HEK293 (cell line): ENCODE measurements around the gene JAM2.

Source experiments
- CTCF ChIP-seq: fragments of 450-650 bp; formaldehyde crosslinking; IDR thresholded peaks from 2 replicates; pipeline ENCODE4 v1.5.1; 2016; ENCODE audit warnings: missing biosample characterization, missing genetic modification characterization
- ELK4 ChIP-seq: IDR thresholded peaks from 2 replicates; pipeline ENCODE4 v1.6.1; 2011; ENCODE audit warnings: mild to moderate bottlenecking, low read depth, low read length, borderline replicate concordance
- KLF17 ChIP-seq: fragments of 450-650 bp; formaldehyde crosslinking; IDR thresholded peaks from 2 replicates; pipeline ENCODE4 v1.5.1; 2016; ENCODE audit warnings: missing biosample characterization, missing genetic modification characterization
- PATZ1 ChIP-seq: fragments of 450-650 bp; formaldehyde crosslinking; IDR thresholded peaks from 2 replicates; pipeline ENCODE4 v1.5.1; 2016; ENCODE audit warnings: missing biosample characterization, missing genetic modification characterization
- PRDM10 ChIP-seq: fragments of 450-650 bp; formaldehyde crosslinking; IDR thresholded peaks from 2 replicates; pipeline ENCODE4 v1.5.1; 2016; ENCODE audit warnings: missing biosample characterization, missing genetic modification characterization
- REPIN1 ChIP-seq: fragments of 450-650 bp; formaldehyde crosslinking; IDR thresholded peaks from 2 replicates; pipeline ENCODE4 v1.5.1; 2017; ENCODE audit warnings: missing biosample characterization, missing genetic modification characterization, low read depth
- ZBTB17 ChIP-seq: fragments of 450-650 bp; formaldehyde crosslinking; IDR thresholded peaks from 2 replicates; pipeline ENCODE4 v1.5.1; 2016; ENCODE audit warnings: missing biosample characterization, missing genetic modification characterization
- ZEB2 ChIP-seq: fragments of 450-650 bp; formaldehyde crosslinking; IDR thresholded peaks from 2 replicates; pipeline ENCODE4 v1.5.1; 2016; ENCODE audit warnings: missing biosample characterization, missing genetic modification characterization
- ZNF10 ChIP-seq: fragments of 450-650 bp; formaldehyde crosslinking; IDR thresholded peaks from 2 replicates; pipeline ENCODE4 v1.5.1; 2017; ENCODE audit warnings: missing biosample characterization, missing genetic modification characterization
- ZNF155 ChIP-seq: fragments of 450-650 bp; formaldehyde crosslinking; IDR thresholded peaks from 2 replicates; pipeline ENCODE4 v1.5.1; 2016; ENCODE audit warnings: missing biosample characterization, missing genetic modification characterization
- ZNF157 ChIP-seq: fragments of 450-650 bp; formaldehyde crosslinking; IDR thresholded peaks from 2 replicates; pipeline ENCODE4 v1.5.1; 2016; ENCODE audit warnings: missing biosample characterization, missing genetic modification characterization
- ZNF26 ChIP-seq: fragments of 450-650 bp; formaldehyde crosslinking; IDR thresholded peaks from 2 replicates; pipeline ENCODE4 v1.5.1; 2016; ENCODE audit warnings: missing biosample characterization, missing genetic modification characterization
- ZNF302 ChIP-seq: fragments of 450-650 bp; formaldehyde crosslinking; IDR thresholded peaks from 2 replicates; pipeline ENCODE4 v1.5.1; 2016; ENCODE audit warnings: missing biosample characterization, missing genetic modification characterization, low read depth
- ZNF341 ChIP-seq: fragments of 450-650 bp; formaldehyde crosslinking; IDR thresholded peaks from 2 replicates; pipeline ENCODE4; 2016; ENCODE audit warnings: low read depth, missing biosample characterization, missing genetic modification characterization
- ZNF398 ChIP-seq: fragments of 450-650 bp; formaldehyde crosslinking; IDR thresholded peaks from 2 replicates; pipeline ENCODE4 v1.5.1; 2017; ENCODE audit warnings: missing biosample characterization, missing genetic modification characterization
- ZNF518A ChIP-seq: fragments of 450-650 bp; formaldehyde crosslinking; conservative IDR thresholded peaks from 2 replicates; pipeline ENCODE4 v1.5.1; 2016; ENCODE audit warnings: low read depth, missing biosample characterization, missing genetic modification characterization
- ZNF580 ChIP-seq: fragments of 450-650 bp; formaldehyde crosslinking; IDR thresholded peaks from 2 replicates; pipeline ENCODE4 v1.5.1; 2016; ENCODE audit warnings: missing biosample characterization, missing genetic modification characterization
- ZNF629 ChIP-seq: fragments of 450-650 bp; formaldehyde crosslinking; IDR thresholded peaks from 2 replicates; pipeline ENCODE4 v1.5.1; 2017; ENCODE audit warnings: missing biosample characterization, missing genetic modification characterization
- ZNF837 ChIP-seq: fragments of 450-650 bp; formaldehyde crosslinking; IDR thresholded peaks from 2 replicates; pipeline ENCODE4 v1.5.1; 2016; ENCODE audit warnings: missing biosample characterization, missing genetic modification characterization

The JAM2 gene

GRCh38 chr21:25734904-25735645 is 96.0 kb downstream of the JAM2 start, which contains the start of the genes ATP5PF and GABPA (continued):
- TF ChIP-seq ELK4 (peak; percentile 18; the same call in 1 of the 2 replicates), ZNF398 (peak; percentile 77), PATZ1 (peak; percentile 92), ZNF10 (0 out of 2 replicates have a peak, but pooled peaks have one; percentile 57), ZNF155 (tag by site-specific recombination) (no peak), ZNF629 (tag by site-specific recombination) (peak; percentile 59), KLF17 (peak; percentile 25; the same call in 1 of the 2 replicates), ZNF341 (tag by site-specific recombination) (peak; percentile 32), ZNF518A (tag by site-specific recombination) (peak; percentile 98), ZNF26 (no peak), ZNF302 (no peak), ZEB2 (peak; percentile 97), PRDM10 (tag by site-specific recombination) (peak; percentile 71), ZNF580 (tag by site-specific recombination) (peak; percentile 99), ZBTB17 (tag by site-specific recombination) (peak; percentile 98), ZNF837 (no peak), REPIN1 (tag by site-specific recombination) (no peak), ZNF157 (tag by site-specific recombination) (no peak), CTCF (tag by site-specific recombination) (peak; percentile 65)
